ENCODE results near the gene SLC16A10.
"Not testable (repeated sequence)": the region's sequence is repeated elsewhere in the genome, so short reads cannot be mapped to it uniquely, and the experiment has no call there.

SLC16A10 gene

DNA sequence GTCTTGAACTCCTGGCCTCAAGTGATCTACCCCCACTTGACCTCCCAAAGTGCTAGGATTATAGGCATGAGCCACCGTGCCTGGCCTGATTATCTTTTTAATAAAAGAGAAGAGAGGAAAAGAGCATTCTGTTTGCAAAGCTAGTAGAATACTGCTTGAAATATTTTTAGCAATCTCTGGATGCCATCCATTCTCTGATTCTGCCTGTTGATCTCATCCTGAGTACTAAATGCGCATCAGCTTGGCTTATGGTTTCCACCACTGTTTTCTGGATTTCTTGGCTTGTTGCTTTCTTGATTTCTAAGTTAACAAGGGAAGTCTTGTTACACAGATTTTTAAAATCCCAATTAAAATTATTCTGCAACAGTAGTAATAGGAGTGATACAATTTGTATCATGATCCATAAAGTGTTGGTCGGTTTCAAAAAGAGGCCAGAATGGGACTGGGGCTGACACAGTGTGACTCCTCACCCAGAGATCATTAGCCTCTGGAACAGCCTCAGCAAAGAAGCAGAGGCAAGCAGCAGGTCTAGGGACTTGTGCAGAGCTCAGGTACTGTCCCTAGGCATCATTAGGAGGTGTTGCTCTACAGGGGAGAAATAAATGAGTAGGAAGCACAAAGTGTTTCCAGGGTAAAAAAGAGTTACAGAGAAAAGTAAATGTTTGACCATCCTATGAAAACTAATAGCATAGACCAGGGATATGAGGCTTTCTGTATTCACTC is 17.8 kb upstream of the SLC16A10 start:
- no peak for DNase-seq
- H3K4me1 Mint-ChIP-seq: peaks cover 4% of the 10 kb centered on the region
- H3K27me3 Mint-ChIP-seq: peaks cover 18% of the 10 kb centered on the region
- no peak overlapping the region for H3K27ac Mint-ChIP-seq
- H3K4me3 Mint-ChIP-seq: no peak overlapping the region
- CTCF ChIA-PET: no interaction called here
- H3K9me3 Mint-ChIP-seq: no peaks in the 10 kb centered on the region
- no peaks in the 10 kb centered on the region for H3K36me3 Mint-ChIP-seq

GRCh38 chr6:111070105-111071005 is 16.9 kb upstream of the SLC16A10 start:
- H3K27me3 Mint-ChIP-seq: peaks cover 18% of the 10 kb centered on the region
- no peaks in the 10 kb centered on the region for H3K9me3 Mint-ChIP-seq
- H3K27ac Mint-ChIP-seq: no peak overlapping the region
- DNase-seq: no peak
- H3K4me3 Mint-ChIP-seq: no peak overlapping the region
- H3K36me3 Mint-ChIP-seq: no peaks in the 10 kb centered on the region
- H3K4me1 Mint-ChIP-seq: peaks cover 4% of the 10 kb centered on the region
- CTCF ChIA-PET: no interaction called here

- Mint-ChIP-seq H3K4me3 (no peak overlapping the region), H3K36me3 (no peaks in the 10 kb centered on the region), H3K27ac (no peak overlapping the region), H3K9me3 (no peaks in the 10 kb centered on the region), H3K27me3 (peaks cover 14% of the 10 kb centered on the region), H3K4me1 (no peaks in the 10 kb centered on the region)
- CTCF ChIA-PET: no interaction called here
- DNase-seq: no peak
These were observed 14.4 kb upstream of the SLC16A10 start for GRCh38 chr6:111072801-111073360.

DNA sequence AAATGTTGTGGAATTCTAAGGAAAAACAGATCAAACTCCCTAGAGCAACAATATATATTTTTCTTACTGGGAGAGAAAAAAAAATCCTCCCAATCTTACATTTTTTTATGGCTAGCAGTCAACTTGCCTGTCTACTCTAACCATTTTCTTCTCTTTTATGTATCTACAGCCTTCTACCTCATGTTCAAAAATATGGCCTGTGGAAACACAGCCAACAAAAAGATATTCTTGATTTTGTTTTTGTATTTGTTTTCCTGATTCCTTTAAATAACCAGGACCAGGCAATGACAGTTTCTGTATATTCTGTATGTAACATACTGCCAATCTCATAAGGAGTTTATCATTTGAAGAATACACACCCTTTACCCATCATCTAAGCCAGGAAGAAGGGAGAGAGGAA is 13.0 kb upstream of the SLC16A10 start:
- Mint-ChIP-seq H3K36me3 (no peaks in the 10 kb centered on the region), H3K9me3 (no peaks in the 10 kb centered on the region), H3K4me3 (no peak overlapping the region), H3K4me1 (no peaks in the 10 kb centered on the region), H3K27me3 (peaks cover 6% of the 10 kb centered on the region), H3K27ac (no peak overlapping the region)
- DNase-seq: no peak
- CTCF ChIA-PET: no interaction called here

GRCh38 chr6:111076024-111076695 is 11.1 kb upstream of the SLC16A10 start:
- H3K4me3 Mint-ChIP-seq: no peak overlapping the region
- no peaks in the 10 kb centered on the region for H3K9me3 Mint-ChIP-seq
- peaks cover 6% of the 10 kb centered on the region for H3K27me3 Mint-ChIP-seq
- no peak overlapping the region for H3K27ac Mint-ChIP-seq
- CTCF ChIA-PET: no interaction called here
- DNase-seq: no peak
- no peaks in the 10 kb centered on the region for H3K36me3 Mint-ChIP-seq
- H3K4me1 Mint-ChIP-seq: no peaks in the 10 kb centered on the region

DNA sequence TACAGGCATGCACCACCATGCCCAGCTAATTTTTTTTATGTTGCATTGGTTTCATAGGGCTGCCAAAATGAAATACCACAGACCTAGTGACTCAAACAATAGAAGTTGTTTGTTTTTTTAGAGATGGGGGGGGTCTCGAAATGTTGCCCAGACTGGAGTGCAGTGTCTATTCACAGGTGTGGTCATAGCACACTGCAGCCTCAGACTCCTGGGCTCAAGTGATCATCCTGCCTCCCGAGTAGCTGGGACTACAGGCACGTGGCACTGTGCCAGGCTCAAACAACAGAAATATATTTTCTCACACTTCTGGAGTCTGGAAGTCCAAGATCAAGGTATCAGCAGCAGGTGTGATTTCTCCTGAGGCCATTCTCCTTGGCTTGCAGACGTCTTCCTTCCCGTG is 6.6 kb upstream of the SLC16A10 start:
- DNase-seq: no peak
- H3K27me3 Mint-ChIP-seq: no peaks in the 10 kb centered on the region
- H3K4me3 Mint-ChIP-seq: no peak overlapping the region
- H3K36me3 Mint-ChIP-seq: no peaks in the 10 kb centered on the region
- no peaks in the 10 kb centered on the region for H3K9me3 Mint-ChIP-seq
- no peaks in the 10 kb centered on the region for H3K4me1 Mint-ChIP-seq
- CTCF ChIA-PET: no interaction called here
- no peak overlapping the region for H3K27ac Mint-ChIP-seq

DNA sequence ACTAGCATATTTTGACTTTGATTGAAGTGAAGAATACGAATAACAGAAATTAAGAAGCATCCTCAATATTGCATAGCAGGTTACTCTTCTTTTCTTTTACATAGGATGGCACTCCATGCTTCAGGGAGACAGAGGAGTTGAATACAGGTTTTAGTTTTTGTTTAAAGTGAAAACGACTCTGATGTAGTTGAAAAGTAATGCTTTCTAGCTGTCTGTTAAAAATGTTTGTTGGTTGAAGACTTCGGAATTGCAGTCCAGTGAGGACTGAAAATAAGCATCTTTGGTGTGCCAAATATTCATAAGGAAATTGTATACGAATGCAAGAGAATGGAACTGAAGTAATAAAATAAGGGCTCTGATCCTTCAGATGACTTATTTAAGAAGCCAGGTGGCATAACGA is 618 bp upstream of the SLC16A10 start:
- H3K36me3 Mint-ChIP-seq: no peaks in the 10 kb centered on the region
- H3K4me3 Mint-ChIP-seq: peak overlapping the region; percentile 70
- no peak overlapping the region for H3K27ac Mint-ChIP-seq
- H3K9me3 Mint-ChIP-seq: no peaks in the 10 kb centered on the region
- H3K27me3 Mint-ChIP-seq: no peaks in the 10 kb centered on the region
- no peak for DNase-seq
- CTCF ChIA-PET: no interaction called here
- H3K4me1 Mint-ChIP-seq: peaks cover 24% of the 10 kb centered on the region

DNA sequence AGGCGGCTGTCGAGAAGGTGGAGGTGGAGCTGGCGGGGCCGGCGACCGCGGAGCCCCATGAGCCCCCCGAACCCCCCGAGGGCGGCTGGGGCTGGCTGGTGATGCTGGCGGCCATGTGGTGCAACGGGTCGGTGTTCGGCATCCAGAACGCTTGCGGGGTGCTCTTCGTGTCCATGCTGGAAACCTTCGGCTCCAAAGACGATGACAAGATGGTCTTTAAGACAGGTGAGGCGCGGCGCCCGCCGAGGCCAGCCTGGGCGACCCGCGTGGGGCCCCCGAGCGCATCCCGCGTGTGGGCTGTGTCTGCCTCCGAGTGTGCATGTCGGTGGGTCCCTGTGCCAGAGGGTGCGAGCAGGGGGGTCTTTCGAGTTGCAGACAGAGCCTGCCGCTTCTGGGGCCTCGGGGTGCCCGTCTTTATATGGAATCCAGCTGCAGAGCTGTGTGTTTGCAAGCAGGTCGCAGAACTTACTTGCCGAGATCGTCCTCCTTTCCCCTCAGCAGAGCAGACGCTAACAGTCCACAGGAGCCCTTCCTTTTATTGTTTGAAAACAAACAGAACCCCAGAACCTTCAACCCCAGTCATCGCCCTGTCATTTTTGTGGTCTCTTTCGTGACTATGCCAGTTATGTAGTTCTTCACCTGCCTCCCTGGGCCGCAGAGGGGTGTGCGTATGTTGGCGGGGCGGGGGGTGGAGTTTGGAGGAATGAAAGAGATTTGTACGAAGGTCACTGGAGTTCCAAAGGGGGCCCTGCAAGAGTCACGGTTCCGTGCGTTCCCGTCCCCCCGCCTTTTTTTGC is 766 bp downstream of the SLC16A10 start:
- CTCF ChIA-PET: interaction anchor here (0.8 to 1.4 kb wide), 3 partner anchors 30 to 78 kb away, joined by 3 read pairs; no protein-coding TSS in a partner anchor
- Mint-ChIP-seq H3K4me3 (peak overlapping the region; percentile 82), H3K4me1 (peaks cover 24% of the 10 kb centered on the region), H3K36me3 (no peaks in the 10 kb centered on the region), H3K27me3 (no peaks in the 10 kb centered on the region), H3K9me3 (no peaks in the 10 kb centered on the region), H3K27ac (peak overlapping the region; percentile 80)
- DNase-seq: peak; percentile 73

DNA sequence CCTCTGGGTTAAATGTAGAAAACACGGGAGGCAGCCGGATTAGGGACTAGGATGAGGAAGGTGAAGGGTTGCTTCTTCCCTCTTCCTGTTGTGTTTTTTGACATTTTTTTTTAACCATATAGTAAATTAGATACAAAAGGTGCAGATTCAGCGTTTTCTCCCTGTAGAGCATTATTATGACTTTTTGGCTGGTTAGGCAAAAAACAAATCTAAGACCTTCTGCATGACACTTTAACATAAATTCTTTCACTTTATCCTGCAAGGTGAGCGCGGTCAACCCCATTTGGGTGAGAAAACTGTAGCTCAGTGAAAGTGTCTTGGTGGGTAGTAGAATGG is 1.3 kb downstream of the SLC16A10 start:
- Mint-ChIP-seq H3K4me1 (peaks cover 24% of the 10 kb centered on the region), H3K27me3 (no peaks in the 10 kb centered on the region), H3K9me3 (no peaks in the 10 kb centered on the region), H3K36me3 (no peaks in the 10 kb centered on the region), H3K4me3 (peak overlapping the region; percentile 82), H3K27ac (peak overlapping the region; percentile 80)
- DNase-seq: no peak
- CTCF ChIA-PET: interaction anchor here (1.2 to 1.4 kb wide), 2 partner anchors 31 to 78 kb away, joined by 3 read pairs; no protein-coding TSS in a partner anchor

GRCh38 chr6:111090766-111091165 is 3.5 kb downstream of the SLC16A10 start:
- Mint-ChIP-seq H3K27ac (no peak overlapping the region), H3K36me3 (no peaks in the 10 kb centered on the region), H3K9me3 (peaks cover 2% of the 10 kb centered on the region), H3K27me3 (no peaks in the 10 kb centered on the region), H3K4me3 (no peak overlapping the region), H3K4me1 (peaks cover 24% of the 10 kb centered on the region)
- CTCF ChIA-PET: no interaction called here
- no peak for DNase-seq

DNA sequence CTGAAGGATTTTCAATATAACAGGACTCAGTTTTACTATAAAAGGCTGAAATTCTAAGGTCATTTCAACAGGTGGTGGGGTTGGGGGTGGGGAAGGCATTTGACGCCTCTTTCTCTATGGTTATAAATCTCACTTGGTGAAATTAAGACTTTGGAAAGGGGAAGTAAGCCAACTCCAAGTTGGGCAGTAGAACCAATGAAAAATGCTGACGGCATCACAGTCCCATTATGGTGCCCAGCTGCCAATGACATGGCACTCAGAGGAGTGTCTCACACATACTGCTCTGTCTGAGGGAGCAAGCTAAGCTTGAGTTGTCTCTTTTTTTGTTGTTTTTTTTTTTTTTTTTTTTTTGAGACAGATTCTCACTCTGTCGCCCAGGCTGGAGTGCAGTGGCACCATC is 4.7 kb downstream of the SLC16A10 start:
- no peak overlapping the region for H3K4me3 Mint-ChIP-seq
- no peaks in the 10 kb centered on the region for H3K27me3 Mint-ChIP-seq
- H3K4me1 Mint-ChIP-seq: peaks cover 20% of the 10 kb centered on the region
- CTCF ChIA-PET: no interaction called here
- H3K36me3 Mint-ChIP-seq: no peaks in the 10 kb centered on the region
- DNase-seq: no peak
- H3K9me3 Mint-ChIP-seq: peaks cover 2% of the 10 kb centered on the region
- no peak overlapping the region for H3K27ac Mint-ChIP-seq

DNA sequence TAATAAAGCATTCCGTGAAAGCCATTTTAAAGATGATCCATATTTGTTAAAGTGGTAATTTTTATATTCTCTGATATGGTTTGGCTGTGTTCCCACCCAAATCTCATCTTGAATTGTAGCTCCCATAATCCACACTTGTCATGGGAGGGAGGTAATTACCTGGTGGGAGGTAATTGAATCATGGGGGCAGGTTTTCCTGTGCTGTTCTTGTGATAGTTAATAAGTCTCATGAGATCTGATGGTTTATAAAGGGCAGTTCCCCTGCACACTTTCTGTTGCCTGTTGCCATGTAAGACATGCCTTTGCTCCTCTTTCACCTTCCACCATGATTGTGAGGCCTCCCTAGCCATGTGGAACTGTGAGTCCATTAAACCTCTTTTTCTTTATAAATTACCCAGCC is 8.2 kb downstream of the SLC16A10 start:
- H3K27me3 Mint-ChIP-seq, H3K4me3 Mint-ChIP-seq, CTCF ChIA-PET: not testable (repeated sequence)

GRCh38 chr6:111096246-111096645 is 8.9 kb downstream of the SLC16A10 start:
- Mint-ChIP-seq H3K27me3 (no peaks in the 10 kb centered on the region), H3K4me1 (peaks cover 6% of the 10 kb centered on the region), H3K36me3 (no peaks in the 10 kb centered on the region), H3K27ac (peak overlapping the region; percentile 43), H3K9me3 (peaks cover 2% of the 10 kb centered on the region), H3K4me3 (no peak overlapping the region)
- DNase-seq: peak; percentile 26
- CTCF ChIA-PET: no interaction called here

More for the DNA sequence above, 8.2 kb downstream of the SLC16A10 start:
- not testable (repeated sequence) for H3K9me3 Mint-ChIP-seq, H3K4me1 Mint-ChIP-seq, DNase-seq, H3K27ac Mint-ChIP-seq, H3K36me3 Mint-ChIP-seq

DNA sequence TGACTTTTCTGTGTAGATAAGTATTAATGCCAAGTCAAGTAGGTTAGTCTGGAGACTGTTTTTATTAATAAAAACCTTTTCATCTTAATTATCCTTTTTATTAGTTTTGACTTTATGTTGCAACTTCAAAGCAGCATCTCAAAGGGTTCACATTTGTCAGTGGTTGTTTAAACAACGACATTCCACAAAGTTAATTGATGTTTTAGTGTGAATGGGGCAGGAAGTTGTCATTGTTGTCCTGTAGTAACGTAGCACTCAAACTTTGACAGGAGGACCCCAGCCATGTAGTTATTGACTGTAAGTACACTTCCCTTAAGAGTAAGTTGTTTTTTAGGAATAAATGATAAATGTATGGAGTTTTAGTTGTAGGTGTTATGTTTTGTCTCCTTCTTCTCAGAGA is 11.3 kb downstream of the SLC16A10 start:
- CTCF ChIA-PET: no interaction called here
- no peak for DNase-seq
- Mint-ChIP-seq H3K27me3 (no peaks in the 10 kb centered on the region), H3K36me3 (no peaks in the 10 kb centered on the region), H3K9me3 (peaks cover 2% of the 10 kb centered on the region), H3K4me3 (no peak overlapping the region), H3K27ac (no peak overlapping the region), H3K4me1 (peaks cover 6% of the 10 kb centered on the region)

Measured in activated naive CD4-positive, alpha-beta T cell treated with anti-CD3 and anti-CD28 coated beads, Interleukin-2, amount 10 ng/mL, durations not matched to agents 7 days and 5 days (primary cell).